Smooth muscle cell (in vitro differentiated cells): Measurements from ENCODE around the gene FHIT. TPM values are rescaled to one million over a fixed set of nuclear protein-coding genes. Genes with fewer than 3 reads are reported as not detected.

Experiments
- DNase-seq: peaks from one replicate; lab custom pipeline; 2025; ENCODE audit not compliant: unreplicated experiment; lab: John Stamatoyannopoulos, UW
- H2AFZ ChIP-seq: fragments of 200-600 bp; sonication (generic); 2 replicates; pipeline ENCODE4 v1.6.0; 2016; ENCODE audit warnings: antibody characterized with exemption, low read depth, mild to moderate bottlenecking
- H3F3A ChIP-seq: fragments of 200-600 bp; sonication (generic); 2 replicates; pipeline ENCODE4 v1.6.0; 2017; ENCODE audit warnings: antibody characterized with exemption, low read depth
- H3K27ac ChIP-seq: fragments of 200-600 bp; sonication (generic); 2 replicates; pipeline ENCODE4 v1.5.1; 2016; ENCODE audit warnings: low read depth, mild to moderate bottlenecking
- H3K27me3 ChIP-seq: fragments of 200-600 bp; sonication (generic); 2 replicates; pipeline ENCODE4 v1.6.1; 2016; ENCODE audit warnings: low read depth, mild to moderate bottlenecking
- H3K36me3 ChIP-seq: fragments of 200-600 bp; sonication (generic); 2 replicates; pipeline ENCODE4 v1.5.1; 2016; ENCODE audit warnings: low read depth
- H3K4me1 ChIP-seq: fragments of 200-600 bp; sonication (generic); 2 replicates; pipeline ENCODE4 v1.5.1; 2016; ENCODE audit warnings: low read depth
- H3K4me2 ChIP-seq: fragments of 200-600 bp; sonication (generic); 2 replicates; pipeline ENCODE4 v1.6.0; 2016; ENCODE audit warnings: mild to moderate bottlenecking
- H3K4me3 ChIP-seq: fragments of 200-600 bp; sonication (generic); 2 replicates; pipeline ENCODE4 v1.5.1; 2016; ENCODE audit warnings: mild to moderate bottlenecking
- H3K79me2 ChIP-seq: fragments of 200-600 bp; sonication (generic); 2 replicates; pipeline ENCODE4 v1.6.0; 2016; ENCODE audit warnings: low read depth, mild to moderate bottlenecking
- H3K9ac ChIP-seq: fragments of 200-600 bp; sonication (generic); 2 replicates; pipeline ENCODE4 v1.6.0; 2016; ENCODE audit warnings: low read depth
- H3K9me3 ChIP-seq: fragments of 200-600 bp; sonication (generic); replicated peaks from 2 replicates; pipeline ENCODE4 v1.5.1; 2016; ENCODE audit warnings: low read depth
- H4K20me1 ChIP-seq: fragments of 200-600 bp; sonication (generic); 2 replicates; pipeline ENCODE4 v1.6.0; 2016; ENCODE audit warnings: low read depth
- CTCF ChIP-seq: fragments of 200-600 bp; sonication (generic); IDR thresholded peaks from 2 replicates; pipeline ENCODE4 v1.5.1; 2017; ENCODE audit warnings: borderline replicate concordance, mild to moderate bottlenecking, antibody characterized with exemption; ENCODE audit not compliant: insufficient read depth, poor library complexity, severe bottlenecking
- WGBS: methylation state at CpG from one replicate; pipeline ENCODE4 v1.1.7; 2016; ENCODE audit warnings: low lambda C conversion rate; 5-methylcytosine and 5-hydroxymethylcytosine counted together
- polyA plus RNA-seq: library from polyadenylated mRNA; unstranded; fragments of >200 nt; fragmentation: Nextera tagmentation; extraction: Ambion mirVana; gene quantifications from 2 replicates; pipeline ENCODE4 v1.2.1, GENCODE V29; 2016
- total RNA-seq: library from RNA; depleted of rRNA; stranded (reverse); fragments of >200 nt; gene quantifications from 2 replicates; pipeline ENCODE4 v1.2.3, GENCODE V29; 2014

Gene FHIT
- total and polyA plus RNA-seq, 2 experiments from 2014 or later = 5.9 to 6.7 TPM

GRCh38 chr3:60402931-60403330, 848.3 kb downstream of the FHIT start:
- DNase-seq = no peak
- H3K27ac ChIP-seq = no peak overlapping the region
- no peak for TF ChIP-seq CTCF
- H2AFZ ChIP-seq = no peak overlapping the region
- H3K4me1 ChIP-seq = peaks cover 6% of the 10 kb centered on the region
- 90% methylated on average over 2 of the region's 2 CpGs for WGBS
- no peaks in the 10 kb centered on the region for H3F3A ChIP-seq
- no peak overlapping the region for H3K9ac ChIP-seq
- H3K27me3 ChIP-seq = no peaks in the 10 kb centered on the region
- no peaks in the 10 kb centered on the region for H4K20me1 ChIP-seq
- no peak overlapping the region for H3K4me2 ChIP-seq
- H3K4me3 ChIP-seq = no peak overlapping the region
- H3K79me2 ChIP-seq = no peaks in the 10 kb centered on the region
- no peaks in the 10 kb centered on the region for H3K36me3 ChIP-seq
- no peaks in the 10 kb centered on the region for H3K9me3 ChIP-seq

GRCh38 chr3:60399861-60400845, 851.1 kb downstream of the FHIT start:
- H4K20me1 ChIP-seq = no peaks in the 10 kb centered on the region
- WGBS = 75% methylated on average over 7 of the region's 7 CpGs

GRCh38 chr3:60399292-60399691, 852.0 kb downstream of the FHIT start:
- no peak for DNase-seq
- no peak overlapping the region for H3K9ac ChIP-seq
- no peaks in the 10 kb centered on the region for H3K9me3 ChIP-seq
- H3F3A ChIP-seq = peaks cover 3% of the 10 kb centered on the region
- H3K27ac ChIP-seq = no peak overlapping the region
- 57% methylated on average over 3 of the region's 3 CpGs for WGBS
- no peaks in the 10 kb centered on the region for H3K27me3 ChIP-seq
- H3K79me2 ChIP-seq = no peaks in the 10 kb centered on the region
- no peak for TF ChIP-seq CTCF
- no peak overlapping the region for H2AFZ ChIP-seq
- peaks cover 6% of the 10 kb centered on the region for H3K4me1 ChIP-seq
- H3K36me3 ChIP-seq = no peaks in the 10 kb centered on the region
- no peak overlapping the region for H3K4me2 ChIP-seq
- H4K20me1 ChIP-seq = no peaks in the 10 kb centered on the region
- no peak overlapping the region for H3K4me3 ChIP-seq

More at GRCh38 chr3:60399861-60400845, 851.1 kb downstream of the FHIT start:
- H3K36me3 ChIP-seq = no peaks in the 10 kb centered on the region
- H3K79me2 ChIP-seq = no peaks in the 10 kb centered on the region
- peaks cover 3% of the 10 kb centered on the region for H3F3A ChIP-seq
- H3K4me1 ChIP-seq = peaks cover 6% of the 10 kb centered on the region
- no peaks in the 10 kb centered on the region for H3K9me3 ChIP-seq
- H3K27ac ChIP-seq = no peak overlapping the region
- H3K9ac ChIP-seq = no peak overlapping the region
- no peak overlapping the region for H2AFZ ChIP-seq
- TF ChIP-seq CTCF = no peak
- no peak overlapping the region for H3K4me2 ChIP-seq
- no peak overlapping the region for H3K4me3 ChIP-seq
- H3K27me3 ChIP-seq = no peaks in the 10 kb centered on the region
- DNase-seq = no peak
